NT2/D1 (cell line): ENCODE results near the gene SYCP2L.

ENCODE experiments used
- DNase-seq: peaks from one replicate; pipeline ENCODE4 v3.0.0-alpha.2; 2011; ENCODE audit warnings: low read depth, low spot score
- H3K27me3 ChIP-seq: 2 replicates; pipeline ENCODE4 v1.6.0; 2011; ENCODE audit warnings: mild to moderate bottlenecking; ENCODE audit not compliant: insufficient read length, insufficient read depth
- H3K36me3 ChIP-seq: 2 replicates; pipeline ENCODE4 v1.6.1; 2011; ENCODE audit warnings: mild to moderate bottlenecking, low read length, mixed read lengths; ENCODE audit not compliant: insufficient read depth, insufficient read length
- H3K4me1 ChIP-seq: 2 replicates; pipeline ENCODE4 v1.5.1; 2011; ENCODE audit not compliant: insufficient read depth, insufficient read length
- H3K4me3 ChIP-seq: 2 replicates; pipeline ENCODE4 v1.5.1; 2011; ENCODE audit warnings: low read depth; ENCODE audit not compliant: insufficient read length
- H3K9ac ChIP-seq: 2 replicates; pipeline ENCODE4 v1.6.0; 2011; ENCODE audit warnings: low read depth; ENCODE audit not compliant: insufficient read length
- H3K9me3 ChIP-seq: 2 replicates; pipeline ENCODE4 v1.5.1; 2011; ENCODE audit warnings: mild to moderate bottlenecking, low read length; ENCODE audit not compliant: insufficient read depth
- SUZ12 ChIP-seq: IDR thresholded peaks from 2 replicates; pipeline ENCODE4 v1.6.1; 2011; ENCODE audit not compliant: insufficient read length, insufficient read depth; ENCODE audit errors: extremely low read depth
- YY1 ChIP-seq: IDR thresholded peaks from 2 replicates; pipeline ENCODE4 v1.6.1; 2011; ENCODE audit not compliant: insufficient read length, insufficient read depth
- ZNF274 ChIP-seq: IDR thresholded peaks from 2 replicates; pipeline ENCODE4 v1.6.1; 2011; ENCODE audit warnings: mild to moderate bottlenecking, low read depth, low read length

Gene SYCP2L

DNA sequence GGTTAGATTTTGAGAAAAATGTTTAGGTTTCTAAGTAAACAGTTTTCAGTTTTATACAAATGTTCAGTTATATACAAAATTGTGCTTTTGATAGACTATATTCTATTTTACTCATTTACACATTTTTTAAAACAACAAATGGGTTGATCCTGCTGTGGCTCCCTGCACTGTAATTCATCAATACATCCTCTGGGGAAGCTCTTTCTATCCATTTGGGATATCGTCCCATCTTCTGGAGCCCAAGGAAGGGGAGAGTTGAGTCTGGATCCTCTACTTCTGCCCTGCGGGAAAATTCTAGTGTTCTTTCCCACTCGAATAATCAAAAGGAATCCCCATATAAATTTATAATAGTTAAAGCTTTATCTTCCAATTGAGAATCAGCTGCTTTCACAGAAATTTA lies 75.0 kb downstream of the SYCP2L start:
- Histone ChIP-seq H3K9ac (no peak overlapping the region), H3K27me3 (no peaks in the 10 kb centered on the region), H3K4me3 (no peak overlapping the region), H3K9me3 (peaks cover 13% of the 10 kb centered on the region), H3K4me1 (no peaks in the 10 kb centered on the region), H3K36me3 (no peaks in the 10 kb centered on the region)
- no peak for DNase-seq
- TF ChIP-seq YY1 (no peak), ZNF274 (no peak), SUZ12 (no peak)

DNA sequence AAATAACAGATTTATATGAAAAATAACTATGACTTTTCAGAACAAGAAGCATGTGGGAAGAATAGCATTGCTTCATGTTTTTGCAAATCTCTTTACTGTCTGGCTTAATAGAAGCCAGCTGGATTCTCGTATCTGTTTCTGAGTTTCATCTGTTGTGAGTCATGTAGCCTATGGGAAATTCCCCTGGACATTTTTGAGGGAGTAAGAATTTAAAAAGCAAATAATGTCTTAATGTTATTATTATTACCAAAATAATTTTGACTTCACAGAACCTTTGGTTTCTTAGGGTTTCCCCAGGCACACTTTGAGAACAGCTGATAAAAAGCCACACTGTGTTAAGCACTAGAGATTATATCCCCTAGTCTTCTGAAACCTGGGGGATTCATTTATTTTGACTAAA lies 75.8 kb downstream of the SYCP2L start:
- Histone ChIP-seq H3K9ac (no peak overlapping the region), H3K9me3 (peaks cover 13% of the 10 kb centered on the region), H3K36me3 (no peaks in the 10 kb centered on the region), H3K4me3 (no peak overlapping the region), H3K27me3 (no peaks in the 10 kb centered on the region), H3K4me1 (no peaks in the 10 kb centered on the region)
- no peak for DNase-seq
- TF ChIP-seq YY1 (no peak), SUZ12 (no peak), ZNF274 (no peak)

DNA sequence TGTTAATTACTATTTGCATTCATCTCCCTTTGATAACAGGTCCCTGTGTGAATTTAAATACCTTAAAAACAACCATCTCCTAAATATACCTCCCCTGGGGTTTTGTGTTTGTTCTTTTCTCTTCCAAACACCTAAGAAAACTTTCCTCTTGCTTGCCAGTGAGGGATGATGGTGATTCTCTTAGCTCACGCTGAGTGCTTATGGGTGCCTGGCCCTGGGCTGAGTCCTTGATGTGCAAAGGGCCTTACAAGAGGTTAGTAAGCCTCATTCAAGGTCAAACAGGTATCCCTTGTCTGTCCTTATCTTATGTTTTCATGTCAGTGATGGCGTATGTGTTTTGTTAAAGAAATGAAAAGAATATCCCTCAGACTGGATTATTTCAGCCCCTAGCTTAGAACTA lies 76.3 kb downstream of the SYCP2L start:
- no peaks in the 10 kb centered on the region for H3K27me3 ChIP-seq
- TF ChIP-seq ZNF274 (no peak), YY1 (no peak), SUZ12 (no peak)
- DNase-seq, result no peak
- no peak overlapping the region for H3K9ac ChIP-seq
- no peaks in the 10 kb centered on the region for H3K4me1 ChIP-seq
- no peak overlapping the region for H3K4me3 ChIP-seq
- H3K36me3 ChIP-seq, result no peaks in the 10 kb centered on the region
- H3K9me3 ChIP-seq, result peaks cover 13% of the 10 kb centered on the region

DNA sequence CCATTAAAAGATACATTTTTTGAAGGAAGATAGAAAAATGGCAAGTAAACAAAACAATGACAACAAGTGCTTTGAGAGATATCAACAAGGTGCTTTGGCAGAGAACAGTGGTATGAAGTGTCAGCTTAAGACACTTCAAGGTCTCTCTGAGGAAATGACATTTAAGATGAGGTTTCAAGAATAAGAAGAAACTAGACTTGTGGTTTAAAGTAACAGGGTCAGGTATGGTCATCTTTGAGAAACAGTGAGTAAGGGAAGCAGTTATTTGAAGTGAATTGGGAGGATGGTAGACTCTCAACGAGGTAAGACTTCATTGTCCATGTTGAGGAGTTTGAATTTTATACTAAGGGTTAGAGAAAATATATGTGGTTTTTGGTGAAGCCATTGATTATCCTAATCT lies 77.8 kb downstream of the SYCP2L start:
- TF ChIP-seq YY1, result no peak
- TF ChIP-seq ZNF274, result no peak
- no peak for TF ChIP-seq SUZ12
- Histone ChIP-seq H3K36me3 (no peaks in the 10 kb centered on the region), H3K4me3 (no peak overlapping the region), H3K9ac (no peak overlapping the region), H3K27me3 (no peaks in the 10 kb centered on the region), H3K9me3 (peaks cover 13% of the 10 kb centered on the region), H3K4me1 (no peaks in the 10 kb centered on the region)
- no peak for DNase-seq

DNA sequence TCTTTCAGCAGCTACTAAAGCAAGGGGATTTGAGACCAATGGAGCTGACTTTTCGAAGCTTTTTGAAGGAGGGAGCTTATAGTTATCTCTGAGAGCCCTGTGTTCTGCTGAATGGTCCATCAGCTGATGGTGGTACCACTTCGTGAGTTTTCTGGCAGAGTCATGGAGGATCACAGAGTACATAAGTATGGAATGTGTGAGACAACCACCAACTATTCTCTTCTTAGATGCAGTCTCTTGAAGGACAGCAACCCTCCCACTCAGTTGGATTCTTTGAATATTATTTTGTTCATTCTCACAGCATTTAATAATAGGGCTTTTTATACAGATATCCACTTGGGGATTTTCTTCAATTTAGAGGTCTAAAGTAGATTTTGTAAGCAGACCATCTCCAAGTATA lies 81.9 kb downstream of the SYCP2L start:
- Histone ChIP-seq H3K27me3 (no peaks in the 10 kb centered on the region), H3K36me3 (no peaks in the 10 kb centered on the region), H3K4me3 (no peak overlapping the region), H3K9me3 (peaks cover 13% of the 10 kb centered on the region), H3K9ac (no peak overlapping the region), H3K4me1 (no peaks in the 10 kb centered on the region)
- TF ChIP-seq YY1 (no peak), ZNF274 (no peak), SUZ12 (no peak)
- no peak for DNase-seq

DNA sequence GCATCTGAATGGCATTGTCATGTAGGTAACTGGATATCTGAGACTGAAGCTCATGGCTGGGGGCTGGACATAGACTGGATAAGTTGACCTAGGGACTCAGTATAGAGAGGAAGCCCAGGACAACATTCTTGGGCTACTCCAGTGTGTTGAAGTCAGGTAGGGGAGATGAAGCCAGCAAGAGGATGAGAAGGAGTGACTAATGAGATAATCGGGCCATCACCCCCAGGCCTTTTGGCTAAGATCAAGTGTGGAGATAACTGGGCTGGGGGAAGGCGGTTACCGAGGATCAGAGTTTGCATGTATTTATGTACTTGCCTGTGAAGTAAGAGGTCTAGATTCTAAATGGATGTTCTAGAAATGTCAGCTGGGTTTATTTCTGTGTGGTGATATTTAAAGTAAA lies 83.9 kb downstream of the SYCP2L start:
- DNase-seq, result no peak
- no peaks in the 10 kb centered on the region for H3K27me3 ChIP-seq
- H3K4me1 ChIP-seq, result no peaks in the 10 kb centered on the region
- TF ChIP-seq SUZ12 (no peak), YY1 (no peak), ZNF274 (no peak)
- H3K9ac ChIP-seq, result no peak overlapping the region
- H3K4me3 ChIP-seq, result no peak overlapping the region
- H3K9me3 ChIP-seq, result peaks cover 10% of the 10 kb centered on the region
- no peaks in the 10 kb centered on the region for H3K36me3 ChIP-seq

DNA sequence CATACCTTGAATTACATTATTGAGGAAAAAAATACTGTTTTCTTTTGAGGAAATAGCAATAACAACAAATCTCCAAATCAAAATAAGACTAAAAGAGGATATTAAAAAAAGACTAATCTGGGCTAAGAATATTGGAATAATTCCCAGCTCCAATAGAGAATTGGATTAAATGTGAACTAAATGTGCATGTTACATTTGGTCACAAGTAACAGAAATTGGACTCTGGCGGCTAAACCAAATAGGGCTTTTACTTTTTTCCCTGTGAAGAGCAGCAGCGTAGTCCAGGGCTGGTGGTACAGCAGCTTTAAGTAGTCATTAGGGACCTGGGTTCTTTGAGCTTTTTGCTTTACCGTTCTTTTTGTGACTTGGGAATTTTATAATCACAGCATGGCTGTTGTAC lies 85.3 kb downstream of the SYCP2L start:
- no peak for DNase-seq
- TF ChIP-seq YY1 (no peak), ZNF274 (no peak), SUZ12 (no peak)
- no peak overlapping the region for H3K9ac ChIP-seq

DNA sequence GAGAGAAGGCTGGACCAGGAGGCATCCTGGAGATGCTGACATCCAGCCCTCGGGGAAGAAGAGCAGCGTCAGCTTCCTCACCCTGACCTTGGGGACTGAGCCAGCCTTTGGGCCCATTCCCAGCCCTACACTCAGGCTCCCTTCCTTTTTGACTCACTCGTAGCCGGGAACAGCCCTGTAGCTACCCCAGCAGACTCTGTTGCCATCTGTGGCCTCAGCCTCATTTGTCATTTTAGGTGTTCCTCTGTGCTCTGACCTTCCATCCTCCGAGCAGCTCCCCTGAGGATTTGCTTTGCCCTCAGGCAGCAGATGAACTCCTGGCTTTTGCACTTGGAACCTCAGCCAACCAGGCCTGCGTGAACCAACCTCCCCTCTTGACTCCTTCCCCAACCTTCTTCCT lies 89.7 kb downstream of the SYCP2L start:
- H3K4me3 ChIP-seq, result no peak overlapping the region
- no peaks in the 10 kb centered on the region for H3K9me3 ChIP-seq
- no peak for DNase-seq
- H3K4me1 ChIP-seq, result peaks cover 4% of the 10 kb centered on the region
- H3K27me3 ChIP-seq, result no peaks in the 10 kb centered on the region
- TF ChIP-seq YY1, result no peak
- no peak for TF ChIP-seq SUZ12
- no peak for TF ChIP-seq ZNF274
- H3K36me3 ChIP-seq, result no peaks in the 10 kb centered on the region
- no peak overlapping the region for H3K9ac ChIP-seq

More for the DNA sequence above, 85.3 kb downstream of the SYCP2L start:
- H3K36me3 ChIP-seq, result no peaks in the 10 kb centered on the region
- H3K9me3 ChIP-seq, result no peaks in the 10 kb centered on the region
- H3K4me3 ChIP-seq, result no peak overlapping the region
- H3K27me3 ChIP-seq, result no peaks in the 10 kb centered on the region
- H3K4me1 ChIP-seq, result peaks cover 4% of the 10 kb centered on the region
